Body of pancreas (tissue), 4 donors: Measurements from ENCODE around the gene NOS3.

Experiments
- CTCF ChIP-seq, 7 experiments: fragments of 450-650 bp in 4 of 7; fragments of 200-600 bp in 3 of 7; sonication (generic) in 3 of 7; IDR thresholded peaks; one replicate each; pipeline ENCODE4 v1.5.1; 2016 to 2019; ENCODE audit warnings: antibody characterized with exemption in 7 of 7
- POLR2A ChIP-seq, 3 donors: fragments of 450-650 bp; IDR thresholded peaks; one replicate each; pipeline ENCODE4 v1.6.1; 2016; ENCODE audit warnings: antibody characterized with exemption in 3 of 3, mild to moderate bottlenecking in 2 of 3

DNA sequence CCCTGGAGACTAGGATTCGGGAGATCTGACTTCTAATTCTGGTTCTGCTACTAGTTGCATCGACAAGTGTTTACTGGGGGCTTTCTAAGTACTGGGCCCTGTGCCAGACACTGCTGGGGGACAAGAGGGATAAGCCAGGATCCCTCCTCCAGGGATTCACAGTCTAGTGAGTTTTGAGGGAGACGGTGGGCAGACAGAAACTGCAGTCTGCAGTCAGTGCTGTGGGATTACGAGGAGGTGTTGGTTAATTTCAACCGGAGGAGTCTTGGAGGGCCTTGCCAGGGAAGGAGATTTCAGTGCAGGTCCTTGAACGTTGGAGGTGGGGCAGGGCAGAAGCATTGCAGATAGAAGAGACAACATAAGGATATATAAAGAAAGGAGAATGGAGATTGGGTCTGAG is 9.2 kb upstream of the NOS3 start:
- TF ChIP-seq CTCF (IDR thresholded peaks at IDR 0.05): no peak
- TF ChIP-seq POLR2A (IDR thresholded peaks at IDR 0.05): no peak
